ENCODE data around the gene DYNC1I1. TPM values are rescaled to one million over a fixed set of nuclear protein-coding genes. Genes with fewer than 3 reads are reported as not detected.
"Not testable (repeated sequence)": the region's sequence is repeated elsewhere in the genome, so short reads cannot be mapped to it uniquely, and the experiment has no call there.

DYNC1I1 gene
- total RNA-seq, 2 experiments from 2014 or later, result not detected

DNA sequence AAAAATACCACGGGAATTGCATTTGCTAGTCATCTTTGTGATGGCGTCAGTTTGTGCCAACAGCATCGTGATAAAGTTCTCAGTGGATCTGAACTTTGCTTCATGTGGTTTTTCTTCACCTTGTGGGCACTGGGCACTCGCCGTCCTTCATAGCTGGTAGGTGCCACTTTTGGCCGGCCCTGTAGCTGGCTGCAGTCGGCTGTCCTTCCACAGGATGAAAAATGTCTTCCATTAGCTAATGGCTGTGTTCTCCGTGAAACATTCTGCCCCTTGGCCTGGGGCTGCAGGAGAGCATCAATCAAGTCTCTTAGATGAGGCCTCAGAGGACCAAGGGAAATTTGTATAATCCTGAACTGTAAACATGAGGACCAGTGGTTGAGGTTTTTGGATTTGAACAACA, 145.3 kb downstream of the DYNC1I1 start:
- intact Hi-C loops (cut with DNase I, micrococcal nuclease), result loop anchor here (2.0 to 10.0 kb wide), 7 partner anchors 150 to 1920 kb away; no protein-coding TSS in a partner anchor
- DNase-seq (no peak), ATAC-seq (no peak)
- H3K27ac Mint-ChIP-seq, result no peak overlapping the region
- no peak overlapping the region for H3K4me3 Mint-ChIP-seq
- POLR2A ChIA-PET, result no interaction called here
- peaks cover 13% of the 10 kb centered on the region for H3K27me3 Mint-ChIP-seq
- CTCF ChIA-PET, result interaction anchor here (0.7 to 5.9 kb wide), 8 partner anchors 8 to 1928 kb away, joined by 3 to 45 read pairs (median 5); no protein-coding TSS in a partner anchor
- H3K36me3 Mint-ChIP-seq (ENCODE audit: low read depth), result no peaks in the 10 kb centered on the region
- no peaks in the 10 kb centered on the region for H3K9me3 Mint-ChIP-seq (ENCODE audit: low read depth)
- peaks cover 2% of the 10 kb centered on the region for H3K4me1 Mint-ChIP-seq

GRCh38 chr7:95919556-95919955, 147.2 kb downstream of the DYNC1I1 start:
- Mint-ChIP-seq H3K4me3 (no peak overlapping the region), H3K27ac (no peak overlapping the region), H3K4me1 (peaks cover 2% of the 10 kb centered on the region), H3K36me3 (ENCODE audit: low read depth) (no peaks in the 10 kb centered on the region), H3K27me3 (peaks cover 20% of the 10 kb centered on the region), H3K9me3 (ENCODE audit: low read depth) (no peaks in the 10 kb centered on the region)
- POLR2A ChIA-PET, result interaction anchor here (0.6 kb wide), 1 partner anchor 1048 kb away, joined by 3 read pairs; no protein-coding TSS in a partner anchor
- DNase-seq (no peak), ATAC-seq (no peak)
- CTCF ChIA-PET, result interaction anchor here (0.6 to 5.9 kb wide), 5 partner anchors 9 to 1107 kb away, joined by 3 to 45 read pairs (median 4); no protein-coding TSS in a partner anchor
- intact Hi-C loops (cut with DNase I, micrococcal nuclease), result loop anchor here (5.0 to 10.0 kb wide), 4 partner anchors 148 to 1918 kb away; no protein-coding TSS in a partner anchor

DNA sequence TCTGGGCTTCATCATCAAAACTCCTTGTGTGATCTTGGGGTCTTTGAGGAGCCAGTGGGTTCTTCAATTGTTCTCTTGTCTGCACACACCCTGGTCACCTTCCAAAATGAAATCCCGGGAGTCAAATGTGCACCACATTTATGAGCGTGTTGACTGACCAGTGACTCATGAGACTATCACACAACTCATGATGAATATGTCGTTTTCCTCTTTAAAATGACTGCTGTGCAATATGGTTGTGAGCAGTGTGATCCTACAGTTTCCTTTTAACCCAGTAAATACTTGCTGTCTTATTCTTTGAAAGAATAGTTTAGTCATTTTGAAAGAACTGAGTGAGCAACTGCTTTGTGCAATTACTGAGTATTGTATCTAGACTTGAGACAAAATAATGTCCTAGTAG, 149.2 kb downstream of the DYNC1I1 start:
- POLR2A ChIA-PET, result no interaction called here
- H3K4me1 Mint-ChIP-seq, result peaks cover under 1% of the 10 kb centered on the region
- ATAC-seq, result peak; percentile 73
- no peak overlapping the region for H3K27ac Mint-ChIP-seq
- DNase-seq, result no peak
- H3K4me3 Mint-ChIP-seq, result no peak overlapping the region
- intact Hi-C loops (cut with DNase I, micrococcal nuclease), result no loop called here
- no peaks in the 10 kb centered on the region for H3K36me3 Mint-ChIP-seq (ENCODE audit: low read depth)
- peaks cover 16% of the 10 kb centered on the region for H3K27me3 Mint-ChIP-seq
- no peaks in the 10 kb centered on the region for H3K9me3 Mint-ChIP-seq (ENCODE audit: low read depth)
- CTCF ChIA-PET, result interaction anchor here (1.0 kb wide), 1 partner anchor 7 kb away, joined by 3 read pairs; no protein-coding TSS in a partner anchor

GRCh38 chr7:95922191-95922590, 149.8 kb downstream of the DYNC1I1 start:
- POLR2A ChIA-PET, result no interaction called here
- no peaks in the 10 kb centered on the region for H3K9me3 Mint-ChIP-seq (ENCODE audit: low read depth)
- ATAC-seq (no peak), DNase-seq (no peak)
- intact Hi-C loops (cut with DNase I, micrococcal nuclease), result no loop called here
- H3K4me1 Mint-ChIP-seq, result no peaks in the 10 kb centered on the region
- no peak overlapping the region for H3K27ac Mint-ChIP-seq
- H3K36me3 Mint-ChIP-seq (ENCODE audit: low read depth), result no peaks in the 10 kb centered on the region
- peaks cover 17% of the 10 kb centered on the region for H3K27me3 Mint-ChIP-seq
- no peak overlapping the region for H3K4me3 Mint-ChIP-seq
- CTCF ChIA-PET, result interaction anchor here (1.0 kb wide), 1 partner anchor 8 kb away, joined by 3 read pairs; no protein-coding TSS in a partner anchor

DNA sequence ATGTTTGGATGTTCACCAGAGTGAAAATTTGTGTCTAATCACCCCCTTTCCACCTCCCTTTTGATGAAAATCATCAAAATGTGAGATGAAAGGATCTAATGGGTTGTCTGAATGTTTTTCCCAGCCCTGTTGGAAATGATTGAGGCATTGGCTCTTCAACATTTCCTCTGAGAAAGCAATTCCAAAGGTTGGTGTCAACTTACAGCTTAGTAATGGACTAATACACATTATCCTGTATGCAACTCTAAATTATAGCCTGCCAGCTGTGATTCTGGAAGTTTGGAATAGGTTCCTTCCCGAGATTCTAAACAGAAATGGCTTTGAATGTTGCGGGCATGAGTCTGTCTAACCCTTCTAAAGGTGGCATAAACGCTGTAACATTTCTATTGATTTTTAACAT, 152.9 kb downstream of the DYNC1I1 start:
- no peaks in the 10 kb centered on the region for H3K4me1 Mint-ChIP-seq
- no peak overlapping the region for H3K4me3 Mint-ChIP-seq
- no peaks in the 10 kb centered on the region for H3K36me3 Mint-ChIP-seq (ENCODE audit: low read depth)
- H3K27me3 Mint-ChIP-seq, result peaks cover 21% of the 10 kb centered on the region
- CTCF ChIA-PET, result interaction anchor here (1.3 to 2.2 kb wide), 2 partner anchors 9 to 12 kb away, joined by 4 to 17 read pairs; no protein-coding TSS in a partner anchor
- intact Hi-C loops (cut with DNase I, micrococcal nuclease), result no loop called here
- no peak for DNase-seq
- no peak overlapping the region for H3K27ac Mint-ChIP-seq
- no peak for ATAC-seq
- POLR2A ChIA-PET, result interaction anchor here (0.6 kb wide), 1 partner anchor 29 kb away, joined by 4 read pairs; no protein-coding TSS in a partner anchor
- H3K9me3 Mint-ChIP-seq (ENCODE audit: low read depth), result no peaks in the 10 kb centered on the region

DNA sequence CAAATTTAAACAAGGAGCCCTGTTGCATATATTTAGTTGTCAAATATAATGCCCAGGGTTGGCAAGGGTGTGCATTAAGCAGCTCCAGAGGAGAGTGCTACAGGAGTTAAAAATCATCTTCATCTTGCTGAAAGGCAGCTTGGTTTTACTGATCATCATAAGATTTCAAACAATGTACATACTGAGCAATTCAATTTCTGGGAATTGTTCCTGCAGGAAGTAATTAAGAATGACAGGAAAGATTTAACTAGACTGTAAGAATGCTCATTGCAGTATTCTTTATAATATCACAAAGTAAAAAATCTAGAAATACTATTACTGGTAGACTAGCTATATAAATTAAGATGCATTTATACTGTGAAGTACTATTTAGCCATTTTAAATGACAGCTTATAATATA, 153.6 kb downstream of the DYNC1I1 start:
- ATAC-seq (no peak), DNase-seq (no peak)
- H3K4me3 Mint-ChIP-seq, result no peak overlapping the region
- no peaks in the 10 kb centered on the region for H3K4me1 Mint-ChIP-seq
- H3K27me3 Mint-ChIP-seq, result peaks cover 21% of the 10 kb centered on the region
- ChIA-PET CTCF (interaction anchor here (1.3 to 2.2 kb wide), 2 partner anchors 10 to 13 kb away, joined by 4 to 17 read pairs; no protein-coding TSS in a partner anchor), POLR2A (no interaction called here)
- intact Hi-C loops (cut with DNase I, micrococcal nuclease), result no loop called here
- H3K27ac Mint-ChIP-seq, result no peak overlapping the region
- no peaks in the 10 kb centered on the region for H3K36me3 Mint-ChIP-seq (ENCODE audit: low read depth)
- H3K9me3 Mint-ChIP-seq (ENCODE audit: low read depth), result no peaks in the 10 kb centered on the region

DNA sequence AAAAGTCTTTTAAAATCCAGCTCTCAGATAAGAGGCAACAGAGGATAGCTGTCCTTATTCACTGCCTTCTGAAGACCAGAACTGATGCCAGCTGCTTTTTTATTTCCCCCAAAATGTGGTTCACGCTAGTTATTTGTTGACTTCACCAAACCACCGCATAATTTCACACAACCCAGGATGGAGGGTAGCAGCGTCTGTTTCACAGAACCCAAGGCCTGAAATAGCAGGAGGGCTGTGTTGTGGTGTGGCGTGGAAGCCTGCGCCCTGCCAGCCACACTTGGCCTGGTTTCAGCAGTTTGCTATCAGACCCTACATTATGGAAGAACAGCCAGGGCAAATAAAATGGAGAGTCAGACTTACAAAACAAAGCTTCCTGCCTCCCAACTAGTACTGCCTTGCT, 155.4 kb downstream of the DYNC1I1 start:
- Mint-ChIP-seq H3K36me3 (ENCODE audit: low read depth) (no peaks in the 10 kb centered on the region), H3K4me1 (no peaks in the 10 kb centered on the region), H3K27ac (no peak overlapping the region), H3K9me3 (ENCODE audit: low read depth) (no peaks in the 10 kb centered on the region), H3K4me3 (no peak overlapping the region), H3K27me3 (peaks cover 19% of the 10 kb centered on the region)
- intact Hi-C loops (cut with DNase I, micrococcal nuclease), result no loop called here
- ChIA-PET POLR2A (no interaction called here), CTCF (interaction anchor here (0.5 kb wide), 1 partner anchor 10 kb away, joined by 4 read pairs; no protein-coding TSS in a partner anchor)
- ATAC-seq (no peak), DNase-seq (no peak)

DNA sequence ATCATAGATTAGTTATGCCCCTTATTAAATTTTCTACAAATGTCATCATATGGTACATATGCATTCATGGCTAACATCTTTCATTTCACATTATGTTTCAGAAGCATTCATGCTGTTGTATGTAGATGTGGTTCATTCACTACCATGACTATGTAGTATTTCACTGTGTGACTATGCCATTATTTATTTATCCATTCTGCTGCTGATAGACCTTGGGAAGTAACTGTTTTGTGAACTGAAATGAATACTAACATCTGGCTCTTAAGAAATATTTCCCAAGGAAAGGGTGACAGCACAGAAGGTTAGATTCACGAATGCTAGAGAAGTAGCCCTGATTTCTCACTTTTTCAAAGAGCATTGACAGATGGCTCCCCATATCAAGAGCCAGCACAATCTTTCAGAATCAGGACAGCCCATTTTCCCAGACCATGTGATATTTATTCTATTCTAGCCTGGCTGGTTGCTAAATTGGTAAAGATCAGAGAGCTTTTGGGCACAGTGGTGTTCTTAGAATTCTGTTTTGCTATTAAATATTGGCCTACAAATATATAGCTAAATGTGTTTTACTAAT, 157.4 kb downstream of the DYNC1I1 start:
- ChIA-PET CTCF (interaction anchor here (1.2 kb wide), 1 partner anchor 11 kb away, joined by 4 read pairs; no protein-coding TSS in a partner anchor), POLR2A (no interaction called here)
- intact Hi-C loops (cut with DNase I, micrococcal nuclease), result no loop called here
- ATAC-seq, result no peak
- DNase-seq, result no peak
- Mint-ChIP-seq H3K27me3 (peaks cover 14% of the 10 kb centered on the region), H3K36me3 (ENCODE audit: low read depth) (no peaks in the 10 kb centered on the region), H3K4me1 (no peaks in the 10 kb centered on the region), H3K4me3 (no peak overlapping the region), H3K27ac (no peak overlapping the region), H3K9me3 (ENCODE audit: low read depth) (no peaks in the 10 kb centered on the region)

- no peaks in the 10 kb centered on the region for H3K4me1 Mint-ChIP-seq
- peaks cover 14% of the 10 kb centered on the region for H3K27me3 Mint-ChIP-seq
- no peak overlapping the region for H3K27ac Mint-ChIP-seq
- ChIA-PET POLR2A (no interaction called here), CTCF (interaction anchor here (0.6 kb wide), 1 partner anchor 108 kb away, joined by 3 read pairs; no protein-coding TSS in a partner anchor)
- DNase-seq, result no peak
- no peak overlapping the region for H3K4me3 Mint-ChIP-seq
- no peak for ATAC-seq
- H3K36me3 Mint-ChIP-seq (ENCODE audit: low read depth), result no peaks in the 10 kb centered on the region
- H3K9me3 Mint-ChIP-seq (ENCODE audit: low read depth), result no peaks in the 10 kb centered on the region
- intact Hi-C loops (cut with DNase I, micrococcal nuclease), result no loop called here
These were observed 159.3 kb downstream of the DYNC1I1 start for GRCh38 chr7:95931460-95932232.

DNA sequence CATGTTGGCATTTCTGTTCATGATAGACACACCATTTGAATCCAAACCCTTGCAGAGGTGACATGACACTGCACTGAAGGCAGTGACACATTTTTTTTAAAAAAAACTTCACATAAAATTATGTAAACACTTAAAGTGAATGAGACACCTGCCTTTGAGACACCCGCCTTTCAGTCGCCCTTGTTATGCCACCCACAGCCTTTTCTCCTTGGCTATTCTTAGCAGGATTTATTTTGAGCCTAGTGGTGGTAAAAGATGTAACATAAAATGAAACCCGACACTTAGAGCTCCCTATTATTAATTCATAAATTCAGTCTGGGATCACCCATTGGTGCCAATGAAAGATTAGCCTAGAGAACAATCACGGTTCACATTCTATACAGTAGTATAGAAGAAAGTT, 161.3 kb downstream of the DYNC1I1 start:
- ChIA-PET CTCF (interaction anchor here (0.9 to 1.0 kb wide), 2 partner anchors 14 to 25 kb away, joined by 3 to 4 read pairs; no protein-coding TSS in a partner anchor), POLR2A (no interaction called here)
- no peak overlapping the region for H3K4me3 Mint-ChIP-seq

GRCh38 chr7:95944867-95945266, 172.5 kb downstream of the DYNC1I1 start:
- intact Hi-C loops (cut with DNase I, micrococcal nuclease); H3K36me3 Mint-ChIP-seq (ENCODE audit: low read depth); DNase-seq: not testable (repeated sequence)

More for the DNA sequence above, 161.3 kb downstream of the DYNC1I1 start:
- Mint-ChIP-seq H3K27ac (no peak overlapping the region), H3K36me3 (ENCODE audit: low read depth) (no peaks in the 10 kb centered on the region), H3K9me3 (ENCODE audit: low read depth) (no peaks in the 10 kb centered on the region), H3K27me3 (peaks cover 13% of the 10 kb centered on the region), H3K4me1 (no peaks in the 10 kb centered on the region)
- DNase-seq, result no peak
- intact Hi-C loops (cut with DNase I, micrococcal nuclease), result no loop called here
- no peak for ATAC-seq

More at GRCh38 chr7:95944867-95945266, 172.5 kb downstream of the DYNC1I1 start:
- H3K4me3 Mint-ChIP-seq; POLR2A ChIA-PET; CTCF ChIA-PET; H3K9me3 Mint-ChIP-seq (ENCODE audit: low read depth); H3K27ac Mint-ChIP-seq; H3K27me3 Mint-ChIP-seq; H3K4me1 Mint-ChIP-seq; ATAC-seq: not testable (repeated sequence)

Data from activated CD4-positive, alpha-beta T cell treated with anti-CD3 and anti-CD28 coated beads for 36 hours (primary cell).